Measurements from ENCODE around the gene SERPINB11.

DNA sequence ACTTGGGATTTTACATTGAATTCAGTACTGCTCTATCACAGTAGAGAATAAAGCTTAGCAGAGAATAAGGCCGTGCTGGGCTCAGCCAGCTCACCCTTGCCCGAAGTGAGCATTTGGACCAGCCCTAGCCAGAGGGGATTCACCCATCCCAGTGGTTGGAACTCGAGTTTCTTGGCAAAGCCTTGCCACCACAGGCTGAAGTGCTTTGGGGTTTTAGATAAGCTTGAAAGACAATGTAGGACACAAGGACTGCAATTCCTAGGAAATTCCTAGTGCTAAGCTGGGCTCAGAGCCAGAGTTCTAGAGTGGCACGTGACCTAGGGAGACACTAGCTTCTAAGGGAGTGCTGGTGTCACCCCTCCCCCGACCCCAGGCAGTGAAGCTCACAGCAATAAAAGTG lies 28.0 kb downstream of the SERPINB11 start:
- TF ChIP-seq CTCF (IDR thresholded peaks at IDR 0.05) (no peak), POLR2A (IDR thresholded peaks at IDR 0.05) (no peak)

All from right lobe of liver (tissue), 4 donors.